Suprapubic skin (tissue), 4 donors: ENCODE data around the gene ATP6V0D1.

ENCODE experiments used
- POLR2A ChIP-seq, 2 donors: fragments of 450-650 bp; IDR thresholded peaks; one replicate each; pipeline ENCODE4 v1.6.1; 2017; ENCODE audit warnings: antibody characterized with exemption in 2 of 2, mild to moderate bottlenecking in 2 of 2, moderate library complexity in 2 of 2
- POLR2AphosphoS5 ChIP-seq, 3 donors: sonication (generic); formaldehyde crosslinking; IDR thresholded peaks; one replicate each; pipeline ENCODE4 v1.6.1; 2017; ENCODE audit warnings: antibody characterized with exemption in 3 of 3
- TF ChIP-seq, protein P1 (sequence below), 2 donors: fragments of 200-600 bp in 1 of 2; fragments of 450-650 bp in 1 of 2; sonication (generic) in 1 of 2; IDR thresholded peaks; one replicate each; pipeline ENCODE4 v1.5.1; 2016 to 2019; ENCODE audit warnings: antibody characterized with exemption in 2 of 2, mild to moderate bottlenecking in 1 of 2, moderate library complexity in 1 of 2

DNA sequence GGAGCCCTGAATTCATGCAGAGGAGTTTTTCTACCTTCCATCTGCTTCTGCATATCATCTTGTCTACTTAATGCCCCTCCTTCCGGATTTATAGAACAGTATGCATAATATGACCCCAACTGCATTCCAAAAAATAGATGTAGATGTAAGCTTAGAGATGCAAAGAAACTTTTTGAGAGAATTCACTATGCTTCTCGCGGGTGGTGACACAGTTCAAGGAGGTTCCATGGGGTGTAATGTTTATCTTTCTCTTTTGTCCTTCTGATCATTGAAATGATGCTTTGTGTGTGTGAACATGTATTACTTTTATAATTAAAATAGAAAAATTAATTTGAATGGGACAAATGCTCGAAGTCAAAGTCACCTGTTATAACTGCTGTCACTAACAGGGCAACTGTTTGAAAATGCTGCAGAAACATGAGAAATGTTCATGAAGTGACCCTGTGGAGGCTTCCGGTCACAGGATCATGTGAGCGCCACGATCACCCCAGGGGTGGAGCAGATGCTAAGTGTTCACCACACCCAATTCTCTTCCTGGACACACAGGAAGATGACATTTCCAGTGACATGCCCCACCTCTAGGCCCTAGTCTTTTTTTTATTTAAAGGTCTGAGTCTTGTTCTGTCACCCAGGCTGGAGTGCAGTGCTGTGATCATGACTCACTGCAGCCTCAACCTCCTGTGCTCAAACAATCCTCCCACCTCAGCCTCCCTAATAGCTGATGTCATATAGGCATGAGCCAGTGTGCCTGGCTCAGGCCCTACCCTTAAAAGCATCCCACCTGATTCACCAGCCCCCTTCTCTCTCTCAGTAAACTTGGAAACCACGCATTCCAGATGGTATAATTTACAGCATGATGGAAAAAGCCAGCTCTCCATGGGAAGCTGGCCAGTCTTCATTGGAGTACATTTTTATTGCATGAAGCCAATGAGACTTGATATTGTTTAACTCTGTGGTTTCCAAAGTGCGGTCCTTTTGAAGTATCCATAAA, 23.4 kb upstream of the ATP6V0D1 start:
- peak in 1 of 3 donors; percentile 29 for TF ChIP-seq POLR2AphosphoS5 (IDR thresholded peaks at IDR 0.05)
- TF ChIP-seq, protein P1, sequence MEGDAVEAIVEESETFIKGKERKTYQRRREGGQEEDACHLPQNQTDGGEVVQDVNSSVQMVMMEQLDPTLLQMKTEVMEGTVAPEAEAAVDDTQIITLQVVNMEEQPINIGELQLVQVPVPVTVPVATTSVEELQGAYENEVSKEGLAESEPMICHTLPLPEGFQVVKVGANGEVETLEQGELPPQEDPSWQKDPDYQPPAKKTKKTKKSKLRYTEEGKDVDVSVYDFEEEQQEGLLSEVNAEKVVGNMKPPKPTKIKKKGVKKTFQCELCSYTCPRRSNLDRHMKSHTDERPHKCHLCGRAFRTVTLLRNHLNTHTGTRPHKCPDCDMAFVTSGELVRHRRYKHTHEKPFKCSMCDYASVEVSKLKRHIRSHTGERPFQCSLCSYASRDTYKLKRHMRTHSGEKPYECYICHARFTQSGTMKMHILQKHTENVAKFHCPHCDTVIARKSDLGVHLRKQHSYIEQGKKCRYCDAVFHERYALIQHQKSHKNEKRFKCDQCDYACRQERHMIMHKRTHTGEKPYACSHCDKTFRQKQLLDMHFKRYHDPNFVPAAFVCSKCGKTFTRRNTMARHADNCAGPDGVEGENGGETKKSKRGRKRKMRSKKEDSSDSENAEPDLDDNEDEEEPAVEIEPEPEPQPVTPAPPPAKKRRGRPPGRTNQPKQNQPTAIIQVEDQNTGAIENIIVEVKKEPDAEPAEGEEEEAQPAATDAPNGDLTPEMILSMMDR (IDR thresholded peaks at IDR 0.05): no peak
- TF ChIP-seq POLR2A (IDR thresholded peaks at IDR 0.05): no peak
